HFFc6 (cell line): ENCODE data around the gene GZMM. TPM values are rescaled to one million over a fixed set of nuclear protein-coding genes. Genes with fewer than 3 reads are reported as not detected.

Experiments
- DNase-seq: peaks from one replicate; pipeline ENCODE4 v3.0.0-alpha.2; 2018
- H3K27ac Mint-ChIP-seq: 2 replicates; pipeline ENCODE4 v1.8.0; 2020; ENCODE audit warnings: mild to moderate bottlenecking, mixed read lengths
- H3K27me3 Mint-ChIP-seq: 2 replicates; pipeline ENCODE4 v1.8.0; 2021; ENCODE audit warnings: mild to moderate bottlenecking, moderate library complexity, mixed read lengths; ENCODE audit not compliant: insufficient read depth
- H3K36me3 Mint-ChIP-seq: 2 replicates; pipeline ENCODE4 v1.8.0; 2021; ENCODE audit warnings: low read depth, mixed read lengths
- H3K4me1 Mint-ChIP-seq: 2 replicates; pipeline ENCODE4 v1.8.0; 2020; ENCODE audit warnings: low read depth, mixed read lengths
- H3K4me3 Mint-ChIP-seq: 2 replicates; pipeline ENCODE4 v1.8.0; 2020; ENCODE audit warnings: mild to moderate bottlenecking, moderate library complexity, mixed read lengths
- H3K9me3 Mint-ChIP-seq: 2 replicates; pipeline ENCODE4 v1.8.0; 2020; ENCODE audit warnings: mild to moderate bottlenecking, mixed read lengths
- CTCF ChIP-seq: fragments of 200-600 bp; sonication (generic); IDR thresholded peaks from 2 replicates; pipeline ENCODE4 v1.5.0; 2021; ENCODE audit warnings: antibody characterized with exemption, mild to moderate bottlenecking
- total RNA-seq, 6 experiments: library from RNA; stranded (reverse); fragmentation: NEBNext Ultra II Directional; extraction: Animal tissue kit (Norgen Biotek cat#: 25700); gene quantifications; 2 replicates in 1 of 6; 3 replicates in 5 of 6; pipeline ENCODE4 v1.2.3, GENCODE V29; 2021

Gene GZMM
- total RNA-seq, 6 experiments from 2014 or later: 0.24 TPM; not detected in 5

GRCh38 chr19:585551-586110, 41.8 kb downstream of the GZMM start:
- Mint-ChIP-seq H3K9me3 (no peaks in the 10 kb centered on the region), H3K36me3 (0 out of 2 replicates have a peak, but pooled peaks cover 5% of the 10 kb centered on the region), H3K4me3 (no peak overlapping the region), H3K27ac (no peak overlapping the region), H3K27me3 (peaks cover 9% of the 10 kb centered on the region), H3K4me1 (peaks cover 26% of the 10 kb centered on the region)
- TF ChIP-seq CTCF: no peak
- no peak for DNase-seq

DNA sequence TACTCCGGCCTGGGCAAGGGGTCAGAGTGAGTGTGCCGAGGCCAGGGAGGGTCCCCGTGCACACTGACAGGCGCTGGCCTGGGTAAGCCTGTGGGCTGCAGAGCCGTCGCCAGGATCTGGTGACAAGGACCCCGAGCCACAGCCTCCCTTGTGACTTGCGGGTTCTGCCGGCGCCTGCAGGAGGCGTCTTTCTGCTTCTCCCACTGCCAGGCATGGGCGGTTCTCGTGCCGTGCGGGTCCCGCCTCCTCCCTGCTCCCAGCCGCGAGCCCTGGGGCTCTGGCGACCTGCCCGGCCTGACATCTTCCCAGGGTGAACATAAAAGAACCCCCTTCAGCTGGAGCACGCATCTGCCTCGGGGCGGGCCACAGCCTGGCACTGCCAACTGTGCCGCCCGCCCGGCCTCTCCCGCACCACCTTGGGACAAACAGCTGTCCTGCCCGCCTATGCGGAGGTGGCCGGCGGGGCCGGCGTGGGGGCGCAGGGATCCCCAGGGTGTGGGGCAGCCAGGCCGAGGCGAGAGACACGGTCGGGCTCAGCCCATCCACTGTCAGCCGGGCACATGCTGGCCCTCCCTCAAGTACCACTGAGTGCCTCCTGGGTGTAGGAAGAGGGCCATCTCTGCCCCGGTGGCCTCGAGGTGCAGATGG, 44.4 kb downstream of the GZMM start:
- Mint-ChIP-seq H3K9me3 (no peaks in the 10 kb centered on the region), H3K27me3 (peaks cover 13% of the 10 kb centered on the region), H3K4me1 (peaks cover 17% of the 10 kb centered on the region), H3K4me3 (no peak overlapping the region), H3K27ac (peak overlapping the region; percentile 52; the same call in 1 of the 2 replicates), H3K36me3 (no peaks in the 10 kb centered on the region)
- DNase-seq: peak; percentile 88
- peak; percentile 81 for TF ChIP-seq CTCF

DNA sequence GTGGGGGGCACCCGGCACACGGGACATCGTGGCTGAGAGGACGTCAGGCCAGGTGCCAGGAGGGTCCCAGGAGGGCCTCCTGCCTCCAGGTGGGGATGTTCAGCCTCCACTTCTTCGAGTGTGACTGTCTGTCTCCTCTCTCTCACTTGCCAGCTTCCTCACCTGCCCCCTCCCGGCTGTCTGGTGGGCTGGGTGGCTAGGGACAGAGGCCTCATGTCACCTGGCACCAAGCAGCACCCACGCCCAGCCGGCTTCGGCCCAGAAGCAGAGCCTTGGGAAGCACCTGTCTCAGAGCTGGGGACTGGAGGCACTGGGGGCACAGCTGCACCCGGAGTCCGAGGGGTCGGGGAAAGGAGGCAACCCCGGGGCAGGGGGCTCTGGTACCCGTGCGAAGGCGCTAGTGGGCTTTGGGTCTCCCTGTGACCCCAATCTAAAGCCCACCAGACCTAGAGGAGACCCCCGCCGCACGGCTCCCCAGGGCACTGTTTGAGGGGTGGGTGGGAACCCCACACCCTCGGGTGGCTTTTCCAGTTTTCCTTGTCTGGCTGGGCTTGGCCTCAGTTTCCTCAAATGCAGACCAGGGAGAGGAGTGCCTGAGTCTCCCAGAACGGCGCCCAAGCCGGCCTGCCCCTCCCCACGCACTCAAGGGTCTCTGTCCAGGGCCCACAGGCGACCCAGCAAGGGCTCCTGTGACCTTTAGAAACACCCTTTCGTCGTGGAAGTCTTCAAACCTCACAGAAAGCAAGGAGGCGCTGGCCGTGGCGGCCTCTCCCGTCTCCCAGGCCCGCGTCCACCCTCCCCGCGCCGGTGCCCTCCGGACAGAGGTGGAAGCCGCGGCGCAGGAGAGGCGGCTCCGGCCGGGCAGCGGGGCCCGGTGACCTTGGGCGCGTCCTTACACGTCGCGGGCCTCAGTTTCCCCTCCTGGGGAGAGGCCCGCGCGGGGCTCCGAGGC, 45.2 kb downstream of the GZMM start:
- peaks cover 17% of the 10 kb centered on the region for H3K4me1 Mint-ChIP-seq
- H3K27me3 Mint-ChIP-seq: peaks cover 13% of the 10 kb centered on the region
- no peak for DNase-seq
- H3K4me3 Mint-ChIP-seq: no peak overlapping the region
- TF ChIP-seq CTCF: no peak
- H3K36me3 Mint-ChIP-seq: no peaks in the 10 kb centered on the region
- no peaks in the 10 kb centered on the region for H3K9me3 Mint-ChIP-seq
- no peak overlapping the region for H3K27ac Mint-ChIP-seq

DNA sequence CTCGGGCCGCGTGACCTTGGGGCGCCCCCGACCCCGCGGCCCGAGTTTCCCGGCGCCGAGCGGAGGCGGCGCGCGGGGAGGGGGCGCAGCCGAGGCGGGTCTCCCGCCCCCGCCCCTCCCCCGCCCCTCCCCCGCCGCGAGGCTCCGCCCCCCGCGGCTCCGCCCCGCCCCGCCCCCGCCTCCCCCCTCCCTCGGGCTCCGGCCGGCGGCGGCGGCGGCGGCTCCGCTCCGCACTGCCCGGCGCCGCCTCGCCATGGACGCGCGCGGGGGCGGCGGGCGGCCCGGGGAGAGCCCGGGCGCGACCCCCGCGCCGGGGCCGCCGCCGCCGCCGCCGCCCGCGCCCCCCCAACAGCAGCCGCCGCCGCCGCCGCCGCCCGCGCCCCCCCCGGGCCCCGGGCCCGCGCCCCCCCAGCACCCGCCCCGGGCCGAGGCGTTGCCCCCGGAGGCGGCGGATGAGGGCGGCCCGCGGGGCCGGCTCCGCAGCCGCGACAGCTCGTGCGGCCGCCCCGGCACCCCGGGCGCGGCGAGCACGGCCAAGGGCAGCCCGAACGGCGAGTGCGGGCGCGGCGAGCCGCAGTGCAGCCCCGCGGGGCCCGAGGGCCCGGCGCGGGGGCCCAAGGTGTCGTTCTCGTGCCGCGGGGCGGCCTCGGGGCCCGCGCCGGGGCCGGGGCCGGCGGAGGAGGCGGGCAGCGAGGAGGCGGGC, 46.0 kb downstream of the GZMM start, which contains the start of gene HCN2:
Gene HCN2, plus strand, starts transcription at position 189 of the 703 bp plus-strand sequence. Its CDS starts 65 bp downstream, at position 254.
- no peak for DNase-seq
- H3K27me3 Mint-ChIP-seq: peaks cover 13% of the 10 kb centered on the region
- H3K36me3 Mint-ChIP-seq: no peaks in the 10 kb centered on the region
- no peak within 1 kb of the TSS for H3K27ac Mint-ChIP-seq
- H3K9me3 Mint-ChIP-seq: no peaks in the 10 kb centered on the region
- no peak for TF ChIP-seq CTCF
- H3K4me1 Mint-ChIP-seq: peaks cover 17% of the 10 kb centered on the region
- H3K4me3 Mint-ChIP-seq: no peak within 1 kb of the TSS

DNA sequence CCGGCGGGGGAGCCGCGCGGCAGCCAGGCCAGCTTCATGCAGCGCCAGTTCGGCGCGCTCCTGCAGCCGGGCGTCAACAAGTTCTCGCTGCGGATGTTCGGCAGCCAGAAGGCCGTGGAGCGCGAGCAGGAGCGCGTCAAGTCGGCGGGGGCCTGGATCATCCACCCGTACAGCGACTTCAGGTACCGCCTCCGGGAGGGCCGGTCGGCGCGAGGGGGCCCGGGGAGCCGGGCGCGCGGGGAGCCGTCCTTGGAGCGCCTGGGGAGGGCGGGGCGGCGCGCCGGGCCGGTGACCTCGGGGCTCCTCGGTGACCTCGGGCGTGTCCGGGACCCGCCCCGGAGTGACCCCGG, 46.5 kb downstream of the GZMM start:
- H3K27me3 Mint-ChIP-seq: peaks cover 14% of the 10 kb centered on the region
- TF ChIP-seq CTCF: no peak
- DNase-seq: no peak

More for the DNA sequence above, 46.5 kb downstream of the GZMM start:
- Mint-ChIP-seq H3K36me3 (no peaks in the 10 kb centered on the region), H3K4me1 (peaks cover 17% of the 10 kb centered on the region), H3K9me3 (no peaks in the 10 kb centered on the region), H3K4me3 (no peak overlapping the region), H3K27ac (no peak overlapping the region)
